HG02970 (cell line): Measurements from ENCODE around the gene RIPOR3.

Experiments
- ATAC-seq: cut with Tn5 transposase; IDR thresholded peaks from one replicate; pipeline ENCODE4 v1.9.1; 2021; ENCODE audit warnings: mild to moderate bottlenecking, moderate library complexity, moderate number of reproducible peaks; ENCODE audit not compliant: unreplicated experiment, low FRiP score

Gene RIPOR3

GRCh38 chr20:50592282-50593004, 98.9 kb downstream of the RIPOR3 start:
- ATAC-seq: no peak

- no peak for ATAC-seq
Observed at GRCh38 chr20:50591233-50591852, 100.0 kb downstream of the RIPOR3 start.

- ATAC-seq: no peak
Observed at GRCh38 chr20:50590348-50590664, 101.0 kb downstream of the RIPOR3 start.

GRCh38 chr20:50589548-50590347, 101.6 kb downstream of the RIPOR3 start:
- no peak for ATAC-seq

GRCh38 chr20:50588034-50588736, 103.2 kb downstream of the RIPOR3 start:
- ATAC-seq: no peak

GRCh38 chr20:50587291-50587961, 103.9 kb downstream of the RIPOR3 start:
- ATAC-seq: no peak

- no peak for ATAC-seq
Observed at GRCh38 chr20:50586531-50587232, 104.7 kb downstream of the RIPOR3 start.

- ATAC-seq: no peak
Observed at GRCh38 chr20:50585678-50586077, 105.7 kb downstream of the RIPOR3 start.

GRCh38 chr20:50585214-50585613, 106.1 kb downstream of the RIPOR3 start:
- no peak for ATAC-seq

GRCh38 chr20:50584687-50585086, 106.7 kb downstream of the RIPOR3 start:
- no peak for ATAC-seq

- no peak for ATAC-seq
Observed at GRCh38 chr20:50583442-50584150, 107.7 kb downstream of the RIPOR3 start.

GRCh38 chr20:50582591-50583234, 108.6 kb downstream of the RIPOR3 start:
- ATAC-seq: no peak

- no peak for ATAC-seq
Observed at GRCh38 chr20:50582092-50582491, 109.2 kb downstream of the RIPOR3 start.

- ATAC-seq: no peak
Observed at GRCh38 chr20:50580842-50581544, 110.3 kb downstream of the RIPOR3 start.

GRCh38 chr20:50580016-50580747, 111.2 kb downstream of the RIPOR3 start:
- ATAC-seq: no peak

- no peak for ATAC-seq
Observed at GRCh38 chr20:50579511-50579910, 111.8 kb downstream of the RIPOR3 start.

GRCh38 chr20:50578778-50579165, 112.6 kb downstream of the RIPOR3 start:
- no peak for ATAC-seq
